ENCODE measurements around the gene RPL38. TPM values are rescaled to one million over a fixed set of nuclear protein-coding genes. Genes with fewer than 3 reads are reported as not detected.
A peak's percentile ranks its signal among the peaks of the same experiment; 100 is the strongest.

Gene RPL38
- total RNA-seq, 1 donor from 2014 or later: 2,766 TPM

DNA sequence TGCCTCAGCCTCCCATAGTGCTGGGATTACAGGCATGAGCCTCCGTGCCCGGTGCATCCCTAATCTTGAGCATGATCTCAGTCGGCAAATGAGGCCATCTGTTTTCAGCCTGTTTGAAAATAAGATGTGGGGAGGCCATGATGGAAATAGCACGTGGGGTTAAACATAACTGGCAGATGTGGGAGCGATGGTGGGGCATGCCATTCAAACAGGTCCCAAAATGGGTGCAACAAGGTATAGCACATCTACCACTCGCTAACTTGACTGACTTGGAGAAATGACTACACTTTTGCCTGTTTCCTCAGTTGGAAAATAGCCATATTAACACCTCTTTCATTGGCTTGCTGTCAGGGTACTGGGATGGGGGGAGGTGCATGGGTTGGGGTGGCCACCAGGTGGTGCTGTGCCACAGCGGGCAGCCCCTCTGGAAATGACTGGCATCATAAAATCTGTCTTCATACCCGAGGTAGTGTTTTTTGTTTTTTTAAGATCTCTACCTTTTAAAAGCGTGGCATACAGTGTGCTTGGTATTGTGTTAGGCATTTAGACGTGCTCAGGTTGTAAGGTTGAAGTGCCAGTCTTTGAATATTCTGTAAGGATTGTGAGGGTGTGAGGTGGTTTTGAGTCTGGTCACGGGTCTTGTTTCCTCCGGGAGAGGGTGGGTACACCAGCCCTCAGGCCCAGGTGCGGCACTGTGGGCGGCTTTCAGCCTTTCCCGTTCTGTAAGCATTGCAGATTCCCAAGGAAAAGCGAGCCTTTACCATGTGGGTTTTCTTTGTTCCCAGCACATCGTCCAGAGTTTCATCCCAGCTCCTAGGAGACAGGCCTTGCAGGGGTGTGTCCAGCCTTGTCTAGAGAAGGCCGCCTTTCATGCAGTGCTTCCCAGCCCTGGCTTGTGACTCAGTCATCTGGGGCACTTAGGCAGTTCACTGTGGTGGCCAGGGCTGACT lies 7.0 kb downstream of the RPL38 start:
- DNase-seq (ENCODE audit: low read depth in 2 of 2): peak; percentile 40 to 73

GRCh38 chr17:74211141-74211911 lies 7.8 kb downstream of the RPL38 start:
- no peak for DNase-seq (ENCODE audit: low read depth in 2 of 2)

- no peak for DNase-seq (ENCODE audit: low read depth in 2 of 2)
These were observed 8.4 kb downstream of the RPL38 start for GRCh38 chr17:74211912-74212208.

DNA sequence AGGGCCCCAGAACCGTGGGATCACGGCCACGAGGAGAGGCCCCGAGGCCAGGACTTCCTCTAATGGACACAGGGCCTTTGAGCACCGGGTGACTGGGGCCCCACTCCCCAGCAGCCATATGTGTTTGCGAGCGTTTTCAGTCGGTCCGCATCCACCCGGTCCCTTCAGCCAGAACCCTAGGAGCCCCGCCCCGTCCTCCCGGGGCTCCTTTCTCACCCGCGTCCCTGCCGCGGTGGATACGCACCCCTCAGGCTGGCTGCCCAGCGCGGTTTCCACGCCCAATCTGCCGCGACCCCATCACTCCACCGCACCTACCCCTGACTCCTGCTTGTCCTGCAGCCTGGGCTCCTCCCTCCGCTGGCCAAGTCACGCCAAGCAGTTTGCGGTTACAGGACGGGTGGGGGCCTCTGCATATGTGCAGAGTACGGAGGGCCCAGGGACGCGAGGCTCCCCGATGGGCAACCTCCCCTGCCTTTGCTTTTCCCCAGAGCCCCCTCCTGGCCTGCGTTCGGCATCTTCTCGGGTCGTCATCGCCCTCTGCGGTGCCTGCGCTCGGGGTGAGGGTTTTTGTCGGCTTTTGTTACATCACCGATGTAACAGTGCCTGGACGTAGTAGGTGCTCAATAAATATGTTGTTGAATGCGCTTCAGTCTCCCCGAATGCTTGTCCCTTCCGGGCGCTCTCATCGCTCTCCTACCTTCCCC lies 8.9 kb downstream of the RPL38 start:
- no peak for DNase-seq (ENCODE audit: low read depth in 2 of 2)

DNA sequence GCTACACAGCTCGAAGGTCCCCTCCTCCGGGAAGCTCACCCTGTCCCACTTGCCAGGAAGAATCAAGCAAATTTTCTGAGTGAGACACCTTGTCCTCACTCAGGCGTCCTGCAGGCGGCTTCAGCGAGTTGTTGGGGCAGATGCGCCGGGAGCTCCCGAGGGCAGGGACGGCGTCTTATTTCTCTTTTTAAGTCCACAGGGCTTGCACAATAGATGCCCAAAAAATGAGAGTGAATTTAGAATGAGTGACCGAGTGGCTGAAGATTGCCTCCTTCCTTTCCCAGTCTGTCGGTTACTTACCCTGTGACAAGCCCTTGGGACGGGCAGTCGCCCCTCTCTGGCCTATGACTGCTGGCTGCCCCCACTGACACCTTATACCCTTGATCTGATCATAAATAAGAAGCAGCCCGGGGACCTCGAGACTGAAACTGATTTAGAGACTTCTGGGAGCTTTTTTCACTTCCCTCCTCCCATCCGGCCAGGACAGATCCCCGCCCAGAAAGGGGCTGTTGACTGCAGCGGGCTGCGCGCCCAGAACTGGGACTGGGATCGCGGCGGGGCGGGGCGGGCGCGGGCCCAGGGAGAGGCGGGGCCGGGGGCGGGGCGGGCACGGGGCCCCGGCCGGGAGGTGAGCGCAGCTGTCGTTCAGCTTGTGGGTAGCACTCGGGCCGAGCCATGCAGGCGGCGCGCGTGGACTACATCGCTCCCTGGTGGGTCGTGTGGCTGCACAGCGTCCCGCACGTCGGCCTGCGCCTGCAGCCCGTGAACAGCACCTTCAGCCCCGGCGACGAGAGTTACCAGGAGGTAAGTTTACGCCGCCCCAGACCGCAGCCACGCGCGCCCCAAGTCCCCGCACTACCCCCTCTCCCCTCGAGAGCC lies 9.7 kb downstream of the RPL38 start, which contains the start of gene TTYH2:
Gene TTYH2 (plus strand): TSS at position 659 of the 879 bp plus-strand sequence. CDS start 17 bp downstream, at position 676.
- peak; percentile 20 to 73 for DNase-seq (ENCODE audit: low read depth in 2 of 2)

DNA sequence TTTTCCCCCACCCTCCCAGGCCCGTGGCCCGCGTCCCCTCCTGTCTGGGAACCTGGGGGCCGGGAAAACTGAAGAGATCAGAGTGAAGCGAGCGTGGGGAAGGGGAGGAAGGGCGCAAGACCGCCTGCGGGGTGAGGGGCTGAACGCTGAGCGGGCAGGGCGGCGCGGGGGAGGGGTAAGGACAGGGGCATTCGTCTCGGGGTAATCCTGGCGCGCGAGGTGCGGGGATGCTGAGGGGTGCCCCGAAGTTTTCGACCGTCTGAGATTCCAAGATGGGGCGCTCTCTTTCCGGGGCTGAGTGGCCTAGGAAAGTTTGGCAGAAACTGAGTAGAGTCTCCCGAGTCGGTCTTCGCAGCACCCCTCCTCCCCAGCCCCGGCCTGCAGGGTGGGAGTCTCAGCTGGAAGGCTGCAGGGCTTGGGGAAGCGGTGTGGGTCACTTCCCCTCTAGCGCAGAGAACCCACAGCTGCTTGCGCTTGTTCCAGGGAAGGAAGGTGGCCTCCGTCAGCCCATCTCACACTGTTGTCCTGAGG lies 10.4 kb downstream of the RPL38 start:
- no peak for DNase-seq (ENCODE audit: low read depth in 2 of 2)

DNA sequence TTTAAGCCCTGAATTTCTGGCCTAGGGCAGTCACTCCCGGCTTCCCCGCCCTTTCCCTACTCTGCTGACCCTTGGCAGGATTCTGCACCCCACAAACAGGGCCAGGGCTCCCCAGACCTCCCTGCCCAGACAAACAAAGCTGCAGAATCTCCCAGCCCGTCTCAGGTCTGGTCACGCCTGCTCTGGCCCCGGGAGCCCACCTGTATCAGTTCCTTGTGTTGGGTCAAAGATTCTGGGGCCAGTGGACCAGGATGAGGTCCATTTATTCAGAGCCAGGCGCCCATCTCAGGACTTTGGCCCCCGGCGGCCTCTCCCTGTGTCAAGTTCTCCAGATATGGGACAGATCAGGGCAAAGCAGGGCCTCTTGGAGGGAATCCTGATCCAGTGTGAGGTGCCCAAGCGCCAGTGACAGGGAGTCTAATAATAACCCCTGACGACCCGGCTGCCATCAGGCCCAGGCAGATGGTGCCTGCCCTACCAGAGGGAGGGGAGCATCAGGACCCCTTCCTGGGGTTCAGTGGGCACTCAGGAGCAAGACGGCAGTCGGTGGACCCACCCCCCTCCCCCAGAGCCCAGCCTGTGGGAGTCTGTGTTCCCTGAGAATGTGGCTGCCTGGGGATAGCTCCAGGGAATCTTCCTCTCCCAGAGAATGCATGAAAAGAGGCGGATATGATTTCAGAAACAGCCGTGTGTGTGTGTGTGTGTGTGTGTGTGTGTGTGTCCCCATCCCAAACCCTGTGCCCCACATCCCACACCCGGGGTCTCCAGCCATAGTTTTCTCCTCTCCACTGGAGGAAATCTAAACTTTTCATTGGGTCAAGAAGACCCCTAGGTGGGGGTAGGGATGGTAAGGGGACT lies 11.2 kb downstream of the RPL38 start:
- DNase-seq (ENCODE audit: low read depth in 2 of 2): no peak

DNA sequence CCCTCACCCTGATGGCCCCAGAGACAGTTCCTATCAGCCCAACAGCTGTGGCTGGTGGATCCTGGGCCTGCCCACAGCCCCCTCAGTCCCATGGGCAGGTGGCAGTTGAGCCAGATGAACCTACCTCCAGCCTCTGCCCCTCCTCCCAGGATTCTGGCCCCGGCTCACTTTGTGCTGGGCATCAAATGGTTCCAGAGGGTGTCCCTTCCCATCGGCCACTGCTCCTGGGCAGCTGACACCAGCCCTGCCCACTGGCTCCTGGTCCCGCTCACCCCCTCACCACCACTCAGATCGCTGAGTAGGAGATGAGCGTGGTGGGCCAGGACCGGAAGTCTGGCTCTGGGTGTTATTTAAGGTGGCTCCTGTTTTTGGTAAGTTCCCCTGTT lies 11.9 kb downstream of the RPL38 start:
- DNase-seq (ENCODE audit: low read depth in 2 of 2): no peak

DNA sequence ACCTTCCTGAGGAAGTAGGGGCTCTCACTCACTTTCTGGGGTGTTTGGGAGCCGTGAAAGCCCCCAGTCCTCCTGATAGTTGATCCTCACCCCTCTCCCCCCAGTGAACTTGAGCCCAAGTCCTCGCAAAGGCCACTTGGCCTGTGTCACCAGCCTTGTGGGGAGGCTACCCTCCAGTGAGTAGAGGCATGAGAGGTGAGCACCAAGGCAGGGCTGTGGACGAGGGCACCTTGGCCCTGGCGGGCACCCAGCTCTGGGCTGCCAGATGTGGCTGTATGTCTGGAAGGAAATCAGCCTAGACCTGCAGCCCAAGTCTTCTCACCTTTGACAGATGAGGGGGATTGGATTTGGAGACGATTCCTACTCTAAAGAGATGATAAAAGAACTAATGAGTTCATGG lies 13.0 kb downstream of the RPL38 start:
- DNase-seq (ENCODE audit: low read depth in 2 of 2): no peak

- DNase-seq (ENCODE audit: low read depth in 2 of 2): no peak
These were observed 13.7 kb downstream of the RPL38 start for GRCh38 chr17:74217037-74217730.

- no peak for DNase-seq (ENCODE audit: low read depth in 2 of 2)
These were observed 14.4 kb downstream of the RPL38 start for GRCh38 chr17:74217888-74218287.

GRCh38 chr17:74218436-74218835 lies 15.0 kb downstream of the RPL38 start:
- no peak for DNase-seq (ENCODE audit: low read depth in 2 of 2)

DNA sequence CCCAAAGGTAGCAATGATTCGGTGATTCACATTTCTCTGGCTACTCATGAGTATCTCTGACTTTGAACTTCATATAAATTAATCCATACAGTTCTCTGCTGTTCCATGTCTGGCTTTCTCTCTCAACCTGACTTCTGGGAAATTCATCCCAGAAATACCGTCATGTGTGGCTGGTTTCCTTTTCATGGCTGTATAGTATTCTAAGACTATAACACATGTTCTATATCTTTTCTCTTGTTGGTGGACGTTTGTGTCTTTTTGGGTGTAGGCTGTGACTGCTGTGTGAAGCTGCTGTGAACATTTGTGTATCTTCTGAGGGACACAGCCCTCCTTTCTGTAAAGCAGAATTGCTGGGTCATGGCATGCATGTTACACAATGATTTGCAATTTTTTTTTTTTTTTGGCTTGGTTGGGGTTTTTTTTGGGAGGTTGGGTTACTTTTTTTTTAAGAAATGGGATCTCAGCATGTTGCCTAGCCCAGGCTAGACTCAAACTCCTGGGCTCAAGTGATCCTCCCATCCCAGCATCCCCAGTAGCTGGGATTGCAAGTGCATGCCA lies 16.2 kb downstream of the RPL38 start:
- DNase-seq (ENCODE audit: low read depth in 2 of 2): no peak

GRCh38 chr17:74220219-74220618 lies 16.7 kb downstream of the RPL38 start:
- no peak for DNase-seq (ENCODE audit: low read depth in 2 of 2)

DNA sequence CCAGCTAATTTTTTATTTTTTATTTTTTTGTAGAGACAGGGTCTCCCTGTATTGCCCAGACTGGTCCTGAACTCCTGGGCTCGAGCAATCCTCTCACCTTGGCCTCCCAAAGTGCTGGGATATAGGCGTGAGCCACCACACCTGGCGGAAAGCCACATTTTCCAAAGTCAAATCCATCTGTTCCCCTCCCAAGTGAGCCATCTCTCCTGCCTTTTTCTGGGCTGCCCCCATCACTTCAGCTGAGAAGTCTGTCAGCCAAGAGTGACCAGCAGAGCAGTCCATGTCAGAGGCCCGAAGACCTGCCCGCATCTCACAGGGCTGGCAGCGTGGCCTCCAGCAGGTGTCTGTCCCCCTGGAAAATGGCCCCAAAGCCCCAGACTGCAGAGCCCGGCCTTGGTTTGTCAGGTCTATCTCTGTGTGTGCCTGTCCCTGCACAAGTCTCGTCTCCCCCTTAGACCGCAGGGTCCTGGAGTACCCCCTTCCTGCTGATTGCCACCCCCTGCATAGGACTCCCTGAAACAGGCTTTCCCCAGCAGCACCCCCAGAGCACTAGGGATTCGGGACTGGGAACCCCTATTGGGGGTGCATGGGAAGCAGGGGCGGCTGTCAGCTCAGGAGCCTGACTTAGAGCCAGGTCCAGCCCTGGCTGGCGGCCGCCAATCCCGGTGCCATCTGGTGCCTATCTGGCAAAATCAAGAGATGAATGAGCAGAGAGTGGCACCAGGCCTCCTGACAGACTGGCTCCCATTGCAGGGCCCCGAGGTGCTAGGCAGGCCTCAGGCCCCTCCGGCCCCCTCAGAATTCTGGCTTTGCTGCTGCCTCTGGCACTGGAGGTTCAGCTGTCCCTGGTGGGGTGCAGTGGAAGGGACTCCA lies 17.7 kb downstream of the RPL38 start:
- DNase-seq (ENCODE audit: low read depth in 2 of 2): no peak

DNA sequence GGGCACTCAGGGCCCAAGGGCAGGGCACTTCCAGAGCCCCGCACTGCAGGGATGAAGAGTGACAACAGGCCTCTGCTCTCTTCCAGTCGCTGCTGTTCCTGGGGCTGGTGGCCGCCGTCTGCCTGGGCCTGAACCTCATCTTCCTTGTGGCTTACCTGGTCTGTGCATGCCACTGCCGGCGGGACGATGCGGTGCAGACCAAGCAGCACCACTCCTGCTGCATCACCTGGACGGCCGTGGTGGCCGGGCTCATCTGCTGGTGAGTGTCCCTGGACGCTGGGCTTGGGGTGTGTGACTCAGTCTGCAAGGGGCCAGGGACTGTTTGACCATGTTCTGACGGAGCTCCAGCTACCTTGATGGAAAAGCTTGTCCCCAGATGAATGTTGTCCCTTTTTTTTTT lies 18.9 kb downstream of the RPL38 start:
- DNase-seq (ENCODE audit: low read depth in 2 of 2): no peak

GRCh38 chr17:74223901-74224300 lies 20.4 kb downstream of the RPL38 start:
- no peak for DNase-seq (ENCODE audit: low read depth in 2 of 2)
